SK-N-SH (cell line): ENCODE data around the gene DDX51.

Source experiments
- CHD2 ChIP-seq: fragments of 150-350 bp; IDR thresholded peaks from 2 replicates; pipeline ENCODE4 v1.6.1; 2018; ENCODE audit warnings: low read length; ENCODE audit not compliant: partially characterized antibody
- EP300 ChIP-seq, 2 experiments: IDR thresholded peaks; 2 replicates each; pipeline versions ENCODE4 v1.4.0 to v1.6.1; 2012; ENCODE audit warnings: borderline replicate concordance in 1 of 2, low read depth in 1 of 2, low read length in 1 of 2
- EZH2phosphoT487 ChIP-seq: fragments of 200-600 bp; sonication (generic); IDR thresholded peaks from 2 replicates; pipeline ENCODE4 v1.6.1; 2017; ENCODE audit warnings: low read depth, mixed run types, mild to moderate bottlenecking, antibody characterized with exemption, moderate library complexity, borderline replicate concordance
- POLR2AphosphoS5 ChIP-seq: IDR thresholded peaks from 2 replicates; pipeline ENCODE4 v1.6.1; 2012; ENCODE audit warnings: low read depth, low read length
- RFX5 ChIP-seq: IDR thresholded peaks from 2 replicates; pipeline ENCODE4 v1.6.1; 2012; ENCODE audit warnings: mild to moderate bottlenecking, improper control_type of control experiment, low read length
- USF2 ChIP-seq: fragments of 150-350 bp; IDR thresholded peaks from 2 replicates; pipeline ENCODE4 v1.6.1; 2017; ENCODE audit warnings: antibody characterized with exemption, low read length, low read depth, borderline replicate concordance
- ZBTB33 ChIP-seq: IDR thresholded peaks from 2 replicates; pipeline ENCODE4 v1.4.0; 2012; ENCODE audit warnings: low read depth, borderline replicate concordance
- TF ChIP-seq, protein P1 (sequence below): fragments of 200-600 bp; sonication (generic); IDR thresholded peaks from 2 replicates; pipeline ENCODE4 v1.6.1; 2017; ENCODE audit warnings: antibody characterized with exemption, mild to moderate bottlenecking, moderate library complexity
- TF ChIP-seq, protein P2 (sequence below): IDR thresholded peaks from 2 replicates; pipeline ENCODE4 v1.4.0; 2012; ENCODE audit warnings: low read depth, borderline replicate concordance

DNA sequence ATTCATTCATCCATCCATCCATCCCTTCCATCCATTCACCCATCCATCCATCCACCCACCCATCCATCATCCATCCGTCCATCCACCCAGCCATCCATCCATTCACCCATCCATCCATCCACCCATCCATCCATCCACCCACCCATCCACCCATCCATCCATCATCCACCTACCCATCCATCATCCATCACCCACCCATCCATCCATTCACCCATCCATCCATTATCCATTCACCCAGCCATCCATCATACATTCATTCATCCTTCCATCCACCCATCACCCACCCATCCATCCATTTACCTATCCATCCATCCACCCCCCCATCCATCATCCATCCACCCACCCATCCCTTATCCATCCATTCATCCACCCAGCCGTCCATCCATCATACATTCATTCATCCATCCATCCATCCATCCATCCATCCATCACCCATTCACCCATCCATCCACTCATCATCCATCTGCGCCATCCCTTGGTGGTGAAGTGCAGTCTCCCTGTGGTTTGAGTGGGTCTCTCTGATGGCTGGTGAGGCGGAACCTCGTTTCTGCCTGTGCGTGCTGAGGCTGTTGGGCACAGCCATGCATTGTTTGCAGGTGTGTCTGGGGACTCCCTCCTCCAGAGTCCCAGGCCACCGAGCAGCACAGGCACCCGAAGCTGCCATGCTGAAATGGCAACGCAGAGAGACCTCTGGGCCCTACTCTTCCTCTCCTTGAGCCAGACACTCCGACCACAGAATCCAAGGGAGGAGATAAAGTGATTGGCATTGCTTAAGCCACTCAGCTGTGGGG is 22.9 kb upstream of the DDX51 start:
- TF ChIP-seq USF2 (no peak), RFX5 (no peak), EZH2phosphoT487 (no peak), ZBTB33 (no peak), POLR2AphosphoS5 (no peak), EP300 (IDR thresholded peaks at IDR 0.05; ENCODE audit: borderline replicate concordance in 1 of 2, low read depth in 1 of 2, low read length in 1 of 2) (no peak), CHD2 (no peak)
- TF ChIP-seq, protein P1, sequence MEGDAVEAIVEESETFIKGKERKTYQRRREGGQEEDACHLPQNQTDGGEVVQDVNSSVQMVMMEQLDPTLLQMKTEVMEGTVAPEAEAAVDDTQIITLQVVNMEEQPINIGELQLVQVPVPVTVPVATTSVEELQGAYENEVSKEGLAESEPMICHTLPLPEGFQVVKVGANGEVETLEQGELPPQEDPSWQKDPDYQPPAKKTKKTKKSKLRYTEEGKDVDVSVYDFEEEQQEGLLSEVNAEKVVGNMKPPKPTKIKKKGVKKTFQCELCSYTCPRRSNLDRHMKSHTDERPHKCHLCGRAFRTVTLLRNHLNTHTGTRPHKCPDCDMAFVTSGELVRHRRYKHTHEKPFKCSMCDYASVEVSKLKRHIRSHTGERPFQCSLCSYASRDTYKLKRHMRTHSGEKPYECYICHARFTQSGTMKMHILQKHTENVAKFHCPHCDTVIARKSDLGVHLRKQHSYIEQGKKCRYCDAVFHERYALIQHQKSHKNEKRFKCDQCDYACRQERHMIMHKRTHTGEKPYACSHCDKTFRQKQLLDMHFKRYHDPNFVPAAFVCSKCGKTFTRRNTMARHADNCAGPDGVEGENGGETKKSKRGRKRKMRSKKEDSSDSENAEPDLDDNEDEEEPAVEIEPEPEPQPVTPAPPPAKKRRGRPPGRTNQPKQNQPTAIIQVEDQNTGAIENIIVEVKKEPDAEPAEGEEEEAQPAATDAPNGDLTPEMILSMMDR: no peak
- TF ChIP-seq, protein P2, sequence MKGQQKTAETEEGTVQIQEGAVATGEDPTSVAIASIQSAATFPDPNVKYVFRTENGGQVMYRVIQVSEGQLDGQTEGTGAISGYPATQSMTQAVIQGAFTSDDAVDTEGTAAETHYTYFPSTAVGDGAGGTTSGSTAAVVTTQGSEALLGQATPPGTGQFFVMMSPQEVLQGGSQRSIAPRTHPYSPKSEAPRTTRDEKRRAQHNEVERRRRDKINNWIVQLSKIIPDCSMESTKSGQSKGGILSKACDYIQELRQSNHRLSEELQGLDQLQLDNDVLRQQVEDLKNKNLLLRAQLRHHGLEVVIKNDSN: no peak
